ENCODE results near the gene DLK1. TPM values are rescaled to one million over a fixed set of nuclear protein-coding genes. Genes with fewer than 3 reads are reported as not detected.

DLK1 gene
- polyA plus RNA-seq, 2 of the 4 experiments (the other 2 are of a cell fraction), result 0.06 TPM; not detected in 1

DNA sequence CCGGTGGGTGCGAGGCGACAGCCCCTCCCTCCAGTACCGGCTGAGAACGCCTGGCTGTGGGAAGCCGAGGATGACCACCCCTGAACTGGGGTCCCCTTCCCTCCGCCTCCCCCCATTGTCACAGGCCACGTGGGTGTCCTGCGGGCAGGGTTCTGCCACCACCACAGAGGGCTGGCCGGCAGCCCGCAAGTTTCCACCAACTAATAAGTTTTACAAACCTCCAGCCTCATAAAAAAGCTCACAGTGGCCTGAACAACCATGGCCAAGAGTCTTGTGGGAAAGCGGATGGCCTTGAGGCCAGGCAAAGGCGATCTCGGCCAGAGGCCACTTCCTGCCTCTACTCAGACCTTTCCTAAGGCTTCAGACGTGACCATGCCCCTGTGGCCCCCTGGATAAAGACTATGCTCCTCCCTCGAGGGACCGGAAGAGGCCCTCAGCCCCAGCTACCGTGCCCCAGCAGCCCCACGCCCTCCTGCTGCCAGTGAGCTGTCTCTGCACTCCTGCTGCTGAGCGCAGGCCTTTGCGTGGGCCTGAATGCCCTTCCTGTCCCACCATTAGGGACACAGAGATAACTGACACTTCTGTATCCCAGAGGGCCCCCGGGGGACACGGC lies 46.1 kb upstream of the DLK1 start:
- 73% methylated on average over 18 of the region's 23 CpGs for WGBS (ENCODE audit: missing lambda C conversion rate)
- Histone ChIP-seq H3K9me3 (no peaks in the 10 kb centered on the region), H3K4me1 (peaks cover 7% of the 10 kb centered on the region; the same call in 1 of the 3 replicates), H3K27ac (no peak overlapping the region), H3K4me2 (no peak overlapping the region), H3K4me3 (no peak overlapping the region)
- ATAC-seq (no peak), FAIRE-seq (no peak), DNase-seq (ENCODE audit: low read depth in 1 of 2, low spot score in 1 of 2) (no peak)
- ChIA-PET CTCF (interaction anchor here (0.8 to 3.7 kb wide), 3 partner anchors 12 to 241 kb away, joined by 3 to 14 read pairs (median 3); no protein-coding TSS in a partner anchor), POLR2A (no interaction called here)
- no peak for TF ChIP-seq BHLHE40 (IDR thresholded peaks at IDR 0.05; ENCODE audit: low read depth, low read length)
- TF ChIP-seq CEBPB (IDR thresholded peaks at IDR 0.05), result no peak
- TF ChIP-seq SREBF2 (IDR thresholded peaks at IDR 0.05), result no peak
- no peak for TF ChIP-seq CBX8 (IDR thresholded peaks at IDR 0.05)
- no peak for TF ChIP-seq CHD2 (IDR thresholded peaks at IDR 0.05; ENCODE audit: low read length, partially characterized antibody)
- no peak for TF ChIP-seq EP300 (IDR thresholded peaks at IDR 0.05)
- TF ChIP-seq RNF2 (IDR thresholded peaks at IDR 0.05; ENCODE audit: borderline replicate concordance, low read depth), result no peak
- TF ChIP-seq, protein P1, sequence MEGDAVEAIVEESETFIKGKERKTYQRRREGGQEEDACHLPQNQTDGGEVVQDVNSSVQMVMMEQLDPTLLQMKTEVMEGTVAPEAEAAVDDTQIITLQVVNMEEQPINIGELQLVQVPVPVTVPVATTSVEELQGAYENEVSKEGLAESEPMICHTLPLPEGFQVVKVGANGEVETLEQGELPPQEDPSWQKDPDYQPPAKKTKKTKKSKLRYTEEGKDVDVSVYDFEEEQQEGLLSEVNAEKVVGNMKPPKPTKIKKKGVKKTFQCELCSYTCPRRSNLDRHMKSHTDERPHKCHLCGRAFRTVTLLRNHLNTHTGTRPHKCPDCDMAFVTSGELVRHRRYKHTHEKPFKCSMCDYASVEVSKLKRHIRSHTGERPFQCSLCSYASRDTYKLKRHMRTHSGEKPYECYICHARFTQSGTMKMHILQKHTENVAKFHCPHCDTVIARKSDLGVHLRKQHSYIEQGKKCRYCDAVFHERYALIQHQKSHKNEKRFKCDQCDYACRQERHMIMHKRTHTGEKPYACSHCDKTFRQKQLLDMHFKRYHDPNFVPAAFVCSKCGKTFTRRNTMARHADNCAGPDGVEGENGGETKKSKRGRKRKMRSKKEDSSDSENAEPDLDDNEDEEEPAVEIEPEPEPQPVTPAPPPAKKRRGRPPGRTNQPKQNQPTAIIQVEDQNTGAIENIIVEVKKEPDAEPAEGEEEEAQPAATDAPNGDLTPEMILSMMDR (IDR thresholded peaks at IDR 0.05), result no peak
- no peak for TF ChIP-seq ATOH8 (CRISPR knock-in tag; IDR thresholded peaks at IDR 0.05; ENCODE audit: low read depth)
- TF ChIP-seq, protein P2, sequence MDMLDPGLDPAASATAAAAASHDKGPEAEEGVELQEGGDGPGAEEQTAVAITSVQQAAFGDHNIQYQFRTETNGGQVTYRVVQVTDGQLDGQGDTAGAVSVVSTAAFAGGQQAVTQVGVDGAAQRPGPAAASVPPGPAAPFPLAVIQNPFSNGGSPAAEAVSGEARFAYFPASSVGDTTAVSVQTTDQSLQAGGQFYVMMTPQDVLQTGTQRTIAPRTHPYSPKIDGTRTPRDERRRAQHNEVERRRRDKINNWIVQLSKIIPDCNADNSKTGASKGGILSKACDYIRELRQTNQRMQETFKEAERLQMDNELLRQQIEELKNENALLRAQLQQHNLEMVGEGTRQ (IDR thresholded peaks at IDR 0.05), result no peak
- no peak for TF ChIP-seq RAD21 (conservative IDR thresholded peaks at IDR 0.05 in 1 of 2, IDR thresholded peaks at IDR 0.05 in 1 of 2)
- no peak for TF ChIP-seq BCL3 (IDR thresholded peaks at IDR 0.05)

- H3K4me2 ChIP-seq, result no peak overlapping the region
- H3K27ac ChIP-seq, result no peak overlapping the region
- FAIRE-seq (no peak), DNase-seq (ENCODE audit: low read depth in 1 of 2, low spot score in 1 of 2) (no peak), ATAC-seq (no peak)
- TF ChIP-seq JUN (IDR thresholded peaks at IDR 0.05) (no peak), KDM1A (IDR thresholded peaks at IDR 0.05; ENCODE audit: low read depth) (no peak), FOSB (CRISPR knock-in tag; IDR thresholded peaks at IDR 0.05) (no peak), RNF2 (IDR thresholded peaks at IDR 0.05; ENCODE audit: borderline replicate concordance, low read depth) (no peak), HOXA7 (CRISPR knock-in tag; IDR thresholded peaks at IDR 0.05) (no peak), RARB (CRISPR knock-in tag; IDR thresholded peaks at IDR 0.05) (no peak), ZFP36 (IDR thresholded peaks at IDR 0.05; ENCODE audit: borderline replicate concordance, partially characterized antibody) (no peak), HOXB13 (CRISPR knock-in tag; IDR thresholded peaks at IDR 0.05; ENCODE audit: low read depth) (no peak), ESRRA (IDR thresholded peaks at IDR 0.05; ENCODE audit: borderline replicate concordance, low read length) (no peak), EP300 (IDR thresholded peaks at IDR 0.05) (no peak), BHLHE40 (IDR thresholded peaks at IDR 0.05; ENCODE audit: low read depth, low read length) (no peak), CBX8 (IDR thresholded peaks at IDR 0.05) (no peak), MAFK (IDR thresholded peaks at IDR 0.05; ENCODE audit: partially characterized antibody) (no peak)
- TF ChIP-seq, protein P3, sequence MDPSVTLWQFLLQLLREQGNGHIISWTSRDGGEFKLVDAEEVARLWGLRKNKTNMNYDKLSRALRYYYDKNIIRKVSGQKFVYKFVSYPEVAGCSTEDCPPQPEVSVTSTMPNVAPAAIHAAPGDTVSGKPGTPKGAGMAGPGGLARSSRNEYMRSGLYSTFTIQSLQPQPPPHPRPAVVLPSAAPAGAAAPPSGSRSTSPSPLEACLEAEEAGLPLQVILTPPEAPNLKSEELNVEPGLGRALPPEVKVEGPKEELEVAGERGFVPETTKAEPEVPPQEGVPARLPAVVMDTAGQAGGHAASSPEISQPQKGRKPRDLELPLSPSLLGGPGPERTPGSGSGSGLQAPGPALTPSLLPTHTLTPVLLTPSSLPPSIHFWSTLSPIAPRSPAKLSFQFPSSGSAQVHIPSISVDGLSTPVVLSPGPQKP (IDR thresholded peaks at IDR 0.05; ENCODE audit: low read depth, low read length), result no peak
- CTCF ChIA-PET, result interaction anchor here (0.8 to 3.7 kb wide), 4 partner anchors 12 to 28 kb away, joined by 3 to 14 read pairs (median 3); no protein-coding TSS in a partner anchor
- peaks cover 4% of the 10 kb centered on the region; the same call in 1 of the 3 replicates for H3K4me1 ChIP-seq
- WGBS (ENCODE audit: missing lambda C conversion rate), result 78% methylated on average over 13 of the region's 13 CpGs
- POLR2A ChIA-PET, result no interaction called here
- no peak overlapping the region for H3K4me3 ChIP-seq
- H3K9me3 ChIP-seq, result no peaks in the 10 kb centered on the region
These were observed 45.6 kb upstream of the DLK1 start for GRCh38 chr14:100681111-100681510.

Data from A549 (cell line).